Measurements from ENCODE around the gene PLA2R1.

PLA2R1 gene

DNA sequence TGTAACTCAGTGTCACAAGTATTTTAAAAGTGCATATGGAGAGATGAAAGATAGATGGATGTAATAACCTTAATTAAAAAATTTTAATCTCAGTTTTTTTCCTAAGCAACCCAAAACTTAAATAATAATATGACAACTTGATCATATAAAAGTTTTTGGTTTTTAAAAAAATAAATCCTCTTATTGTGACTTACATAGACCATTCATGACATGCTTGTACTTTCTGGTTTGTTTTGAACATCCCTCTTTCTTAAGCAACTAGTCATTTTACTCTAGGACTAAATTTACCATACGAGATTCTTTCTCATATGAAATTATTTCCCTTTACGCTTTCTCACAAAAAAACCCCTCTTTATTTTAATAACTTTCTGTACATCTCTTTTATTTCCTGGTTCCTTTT lies 6.5 kb upstream of the PLA2R1 start:
- Histone ChIP-seq H3K9me2 (replicated peaks; ENCODE audit: low read depth, low read length) (no peaks in the 10 kb centered on the region), H2AFZ (ENCODE audit: low read length) (no peak overlapping the region), H4K20me1 (ENCODE audit: insufficient read depth, low read length, poor library complexity, severe bottlenecking) (no peaks in the 10 kb centered on the region), H3F3A (ENCODE audit: low read depth) (no peaks in the 10 kb centered on the region), H3K4me1 (ENCODE audit: insufficient read depth, low read length, poor library complexity, severe bottlenecking) (no peaks in the 10 kb centered on the region), H3K27me3 (ENCODE audit: insufficient read depth, low read length, poor library complexity, severe bottlenecking) (no peaks in the 10 kb centered on the region), H3K9ac (ENCODE audit: low read depth, low read length, poor library complexity, severe bottlenecking) (no peak overlapping the region), H3K79me2 (ENCODE audit: insufficient read depth, low read length) (no peaks in the 10 kb centered on the region), H3K4me3 (ENCODE audit: low read length, poor library complexity, severe bottlenecking) (no peak overlapping the region), H3K4me2 (ENCODE audit: low read depth, low read length, poor library complexity, severe bottlenecking) (no peak overlapping the region), H3K36me3 (ENCODE audit: insufficient read depth, low read length) (no peaks in the 10 kb centered on the region), H3K9me3 (ENCODE audit: insufficient read depth, low read depth, low read length) (peaks cover 12% of the 10 kb centered on the region)
- TF ChIP-seq, protein P1, sequence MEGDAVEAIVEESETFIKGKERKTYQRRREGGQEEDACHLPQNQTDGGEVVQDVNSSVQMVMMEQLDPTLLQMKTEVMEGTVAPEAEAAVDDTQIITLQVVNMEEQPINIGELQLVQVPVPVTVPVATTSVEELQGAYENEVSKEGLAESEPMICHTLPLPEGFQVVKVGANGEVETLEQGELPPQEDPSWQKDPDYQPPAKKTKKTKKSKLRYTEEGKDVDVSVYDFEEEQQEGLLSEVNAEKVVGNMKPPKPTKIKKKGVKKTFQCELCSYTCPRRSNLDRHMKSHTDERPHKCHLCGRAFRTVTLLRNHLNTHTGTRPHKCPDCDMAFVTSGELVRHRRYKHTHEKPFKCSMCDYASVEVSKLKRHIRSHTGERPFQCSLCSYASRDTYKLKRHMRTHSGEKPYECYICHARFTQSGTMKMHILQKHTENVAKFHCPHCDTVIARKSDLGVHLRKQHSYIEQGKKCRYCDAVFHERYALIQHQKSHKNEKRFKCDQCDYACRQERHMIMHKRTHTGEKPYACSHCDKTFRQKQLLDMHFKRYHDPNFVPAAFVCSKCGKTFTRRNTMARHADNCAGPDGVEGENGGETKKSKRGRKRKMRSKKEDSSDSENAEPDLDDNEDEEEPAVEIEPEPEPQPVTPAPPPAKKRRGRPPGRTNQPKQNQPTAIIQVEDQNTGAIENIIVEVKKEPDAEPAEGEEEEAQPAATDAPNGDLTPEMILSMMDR (conservative IDR thresholded peaks at IDR 0.05; ENCODE audit: low read length) = no peak
- TF ChIP-seq EZH2phosphoT487 (IDR thresholded peaks at IDR 0.05; ENCODE audit: borderline replicate concordance) = no peak

DNA sequence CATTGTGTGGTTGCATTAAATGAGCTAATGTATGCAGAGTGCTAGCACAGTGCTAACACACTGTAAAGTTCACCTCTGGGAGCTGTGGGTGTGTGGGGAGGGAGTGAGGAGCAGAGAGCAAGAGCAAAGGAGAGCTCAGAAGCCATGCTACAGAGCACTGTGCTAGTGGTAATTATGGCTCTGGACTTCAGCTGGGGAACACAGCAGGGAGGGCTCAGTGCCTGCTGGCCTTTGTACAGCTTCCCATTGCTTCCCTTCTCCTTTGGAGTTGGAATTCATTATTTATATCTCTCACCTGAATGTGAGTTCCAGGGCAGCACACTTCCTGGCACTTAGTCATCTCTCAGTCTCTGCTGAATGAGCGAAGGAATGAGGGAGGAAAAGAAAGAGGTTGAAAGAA lies 2.5 kb upstream of the PLA2R1 start:
- Histone ChIP-seq H3K9me2 (replicated peaks; ENCODE audit: low read depth, low read length) (no peaks in the 10 kb centered on the region), H3K4me2 (ENCODE audit: low read depth, low read length, poor library complexity, severe bottlenecking) (no peak overlapping the region), H3K27me3 (ENCODE audit: insufficient read depth, low read length, poor library complexity, severe bottlenecking) (no peaks in the 10 kb centered on the region), H3K79me2 (ENCODE audit: insufficient read depth, low read length) (no peaks in the 10 kb centered on the region), H3F3A (ENCODE audit: low read depth) (no peaks in the 10 kb centered on the region), H3K4me3 (ENCODE audit: low read length, poor library complexity, severe bottlenecking) (no peak overlapping the region), H3K4me1 (ENCODE audit: insufficient read depth, low read length, poor library complexity, severe bottlenecking) (no peaks in the 10 kb centered on the region), H3K9me3 (ENCODE audit: insufficient read depth, low read depth, low read length) (peaks cover 12% of the 10 kb centered on the region), H2AFZ (ENCODE audit: low read length) (no peak overlapping the region), H3K36me3 (ENCODE audit: insufficient read depth, low read length) (no peaks in the 10 kb centered on the region), H4K20me1 (ENCODE audit: insufficient read depth, low read length, poor library complexity, severe bottlenecking) (no peaks in the 10 kb centered on the region), H3K9ac (ENCODE audit: low read depth, low read length, poor library complexity, severe bottlenecking) (no peak overlapping the region)
- TF ChIP-seq, protein P1 (conservative IDR thresholded peaks at IDR 0.05; ENCODE audit: low read length) = no peak

DNA sequence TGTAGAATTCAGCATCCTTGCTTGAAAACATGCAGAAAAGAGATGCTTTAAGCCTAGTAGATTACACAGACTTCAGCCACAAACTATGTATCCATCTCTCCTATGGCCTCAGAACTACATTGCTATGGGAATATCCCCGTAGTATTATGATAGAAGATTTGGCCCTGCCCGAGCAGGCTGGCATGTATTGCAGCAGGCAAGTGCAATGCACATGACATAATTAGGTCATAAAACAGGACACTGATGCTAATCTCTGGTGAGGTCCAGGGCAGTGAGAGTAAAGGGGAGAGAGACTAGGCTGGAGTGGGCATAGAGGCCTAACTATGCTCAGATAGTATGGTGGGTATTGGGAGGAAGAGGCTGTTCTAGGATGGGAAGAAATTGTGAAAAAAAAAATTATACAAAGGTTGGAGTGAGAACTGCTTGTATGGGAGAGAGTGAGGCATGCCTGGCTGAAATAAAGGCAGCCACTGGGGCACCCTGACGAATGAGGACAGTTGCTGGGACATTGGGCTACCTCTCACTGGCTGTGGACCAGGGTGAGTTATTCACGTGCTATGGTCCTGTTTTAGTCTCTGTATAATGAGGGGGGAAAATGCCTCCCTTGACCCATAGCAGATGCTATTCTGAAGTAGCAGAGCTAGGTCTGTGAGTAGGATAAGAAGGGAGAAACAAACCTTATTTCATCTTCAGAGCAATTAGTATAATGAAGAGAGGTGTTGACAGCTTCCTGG lies 1.6 kb upstream of the PLA2R1 start:
- Histone ChIP-seq H3K27me3 (ENCODE audit: insufficient read depth, low read length, poor library complexity, severe bottlenecking) (no peaks in the 10 kb centered on the region), H3K36me3 (ENCODE audit: insufficient read depth, low read length) (no peaks in the 10 kb centered on the region), H3K79me2 (ENCODE audit: insufficient read depth, low read length) (no peaks in the 10 kb centered on the region), H4K20me1 (ENCODE audit: insufficient read depth, low read length, poor library complexity, severe bottlenecking) (no peaks in the 10 kb centered on the region), H3K4me2 (ENCODE audit: low read depth, low read length, poor library complexity, severe bottlenecking) (no peak overlapping the region), H3K9me2 (replicated peaks; ENCODE audit: low read depth, low read length) (no peaks in the 10 kb centered on the region), H3K4me1 (ENCODE audit: insufficient read depth, low read length, poor library complexity, severe bottlenecking) (no peaks in the 10 kb centered on the region), H2AFZ (ENCODE audit: low read length) (no peak overlapping the region), H3K4me3 (ENCODE audit: low read length, poor library complexity, severe bottlenecking) (no peak overlapping the region), H3K9me3 (ENCODE audit: insufficient read depth, low read depth, low read length) (peaks cover 12% of the 10 kb centered on the region), H3F3A (ENCODE audit: low read depth) (no peaks in the 10 kb centered on the region), H3K9ac (ENCODE audit: low read depth, low read length, poor library complexity, severe bottlenecking) (no peak overlapping the region)
- TF ChIP-seq EZH2phosphoT487 (IDR thresholded peaks at IDR 0.05; ENCODE audit: borderline replicate concordance) = no peak
- TF ChIP-seq, protein P1 (conservative IDR thresholded peaks at IDR 0.05; ENCODE audit: low read length) = no peak

All from Loucy (cell line).